Stomach (tissue), 9 donors: ENCODE data around the gene ZNF507. TPM values are rescaled to one million over a fixed set of nuclear protein-coding genes. Genes with fewer than 3 reads are reported as not detected.

Experiments
- DNase-seq, 2 donors: peaks; one replicate each; pipeline versions ENCODE4 v3.0.0 to v3.0.0-alpha.2; 2013 to 2019
- H3K27ac ChIP-seq, 5 donors: fragments of 200-600 bp in 4 of 5; sonication (generic) in 4 of 5; one replicate each; pipeline ENCODE4 v1.5.1; 2013 to 2019; ENCODE audit warnings: mild to moderate bottlenecking in 1 of 5, moderate library complexity in 1 of 5
- H3K27me3 ChIP-seq, 3 donors: fragments of 200-600 bp; sonication (generic); one replicate each; pipeline ENCODE4 v1.5.1; 2017 to 2019; ENCODE audit warnings: mixed run types in 1 of 3
- H3K36me3 ChIP-seq, 4 donors: fragments of 200-600 bp; sonication (generic); 1 replicate in 3 of 4; 2 replicates in 1 of 4; pipeline ENCODE4 v1.5.1; 2016 to 2019
- H3K4me1 ChIP-seq, 4 donors: fragments of 200-600 bp; sonication (generic); one replicate each; pipeline ENCODE4 v1.5.1; 2016 to 2019
- H3K4me3 ChIP-seq, 4 donors: fragments of 200-600 bp; sonication (generic) in 3 of 4; one replicate each; pipeline ENCODE4 v1.5.1; 2016 to 2019; ENCODE audit warnings: mild to moderate bottlenecking in 1 of 4
- H3K9me3 ChIP-seq, 4 donors: fragments of 200-600 bp; sonication (generic); one replicate each; pipeline ENCODE4 v1.5.1; 2016 to 2019
- EP300 ChIP-seq: sonication (generic); formaldehyde crosslinking; IDR thresholded peaks from one replicate; pipeline ENCODE4 v1.6.1; 2017; ENCODE audit warnings: antibody characterized with exemption
- POLR2A ChIP-seq, 4 donors: fragments of 450-650 bp; IDR thresholded peaks; one replicate each; pipeline ENCODE4 v1.6.1; 2016; ENCODE audit warnings: antibody characterized with exemption in 4 of 4, control low read depth in 2 of 4, mild to moderate bottlenecking in 1 of 4, moderate library complexity in 1 of 4
- POLR2AphosphoS5 ChIP-seq, 3 donors: sonication (generic); formaldehyde crosslinking; IDR thresholded peaks; one replicate each; pipeline ENCODE4 v1.6.1; 2016; ENCODE audit warnings: antibody characterized with exemption in 3 of 3
- WGBS, 5 donors: extraction: QIAGEN DNeasy Blood & Tissue Kit in 3 of 5; methylation state at CpG; one replicate each; pipeline versions ENCODE4 v1.1.5 to v1.1.7; 2013 to 2018; 5-methylcytosine and 5-hydroxymethylcytosine counted together
- intact Hi-C: fragments of 100-400 bp; cut with DNase I; formaldehyde crosslinking; loops from one replicate; pipeline ENCODE4 v1.15.1; 2023; ENCODE audit warnings: low total_unique reads
- polyA plus RNA-seq, 3 donors: library from polyadenylated mRNA; stranded (reverse); fragments of 200-250 nt; gene quantifications; one replicate each; pipeline ENCODE4 v1.2.3, GENCODE V29; 2013
- total RNA-seq, 5 donors: library from RNA; depleted of rRNA; stranded (reverse); fragments of >200 nt; gene quantifications; one replicate each; pipeline versions ENCODE4 v1.1.0 to v1.2.3, GENCODE V29; 2014 to 2016
- TF ChIP-seq, protein P1 (sequence below), 7 experiments: fragments of 450-650 bp in 4 of 7; fragments of 200-600 bp in 3 of 7; sonication (generic) in 3 of 7; IDR thresholded peaks; one replicate each; pipeline ENCODE4 v1.5.1; 2016 to 2019; ENCODE audit warnings: antibody characterized with exemption in 7 of 7, control low read depth in 2 of 7, mild to moderate bottlenecking in 1 of 7
- donor health status: healthy with polysubstance abuse.
- donor health status: Bipolar disorder and iron deficiency.
- donor health status: healthy.

The ZNF507 gene
- total and polyA plus RNA-seq, 8 donors: 2.8 to 76.5 (median 16.9) TPM

DNA sequence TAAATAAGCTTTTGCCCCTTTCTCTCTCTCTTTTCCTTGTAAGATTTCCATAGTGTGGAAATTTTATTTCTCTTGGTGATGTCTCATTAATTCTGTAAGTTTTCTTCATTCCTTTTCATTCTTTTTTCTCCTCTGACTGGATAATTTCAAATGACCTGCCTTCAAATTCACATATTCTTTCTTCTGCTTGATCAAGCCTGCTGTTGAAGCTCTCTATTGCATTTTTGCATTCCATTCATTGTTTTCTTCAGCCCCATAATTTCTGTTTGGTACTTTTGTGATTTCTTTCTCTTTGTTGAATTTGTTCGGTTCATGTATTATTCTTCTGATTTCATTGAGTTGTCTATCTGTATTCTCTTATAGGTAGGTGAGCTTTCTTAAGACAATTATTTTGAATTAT is 42.2 kb upstream of the ZNF507 start:
- no peak for DNase-seq
- WGBS, 5 donors: 86 to 94% (median 90%) methylated on average over 1 of the region's 1 CpG

DNA sequence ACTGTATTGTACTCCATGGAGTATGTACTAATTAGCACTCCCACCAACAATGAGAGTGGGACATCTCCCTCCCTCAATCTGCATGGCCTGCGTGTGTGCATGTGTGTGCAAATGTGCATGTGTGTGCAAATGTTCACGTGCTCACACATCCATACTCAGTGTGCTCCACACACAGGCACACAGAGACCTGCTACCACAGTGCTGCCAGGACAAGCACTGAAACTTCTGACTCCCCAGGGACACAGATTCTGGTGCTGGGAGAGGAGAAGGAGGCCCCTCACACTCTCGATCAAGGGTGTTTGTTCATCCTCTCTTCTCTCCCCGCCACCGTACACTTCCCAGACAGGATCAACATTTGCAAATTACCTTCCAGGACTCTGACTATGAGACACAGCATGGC is 37.8 kb upstream of the ZNF507 start:
- Histone ChIP-seq H3K9me3 (peaks cover 0 to 17% (median 12%) of the 10 kb centered on the region in 4 donors), H3K36me3 (no peaks in the 10 kb centered on the region), H3K27me3 (peaks cover 0 to 40% (median 6%) of the 10 kb centered on the region in 3 donors), H3K4me3 (no peak overlapping the region), H3K27ac (no peak overlapping the region), H3K4me1 (no peaks in the 10 kb centered on the region)
- 78 to 91% (median 84%) methylated on average over 5 of the region's 5 CpGs for WGBS, 5 donors
- TF ChIP-seq, protein P1, sequence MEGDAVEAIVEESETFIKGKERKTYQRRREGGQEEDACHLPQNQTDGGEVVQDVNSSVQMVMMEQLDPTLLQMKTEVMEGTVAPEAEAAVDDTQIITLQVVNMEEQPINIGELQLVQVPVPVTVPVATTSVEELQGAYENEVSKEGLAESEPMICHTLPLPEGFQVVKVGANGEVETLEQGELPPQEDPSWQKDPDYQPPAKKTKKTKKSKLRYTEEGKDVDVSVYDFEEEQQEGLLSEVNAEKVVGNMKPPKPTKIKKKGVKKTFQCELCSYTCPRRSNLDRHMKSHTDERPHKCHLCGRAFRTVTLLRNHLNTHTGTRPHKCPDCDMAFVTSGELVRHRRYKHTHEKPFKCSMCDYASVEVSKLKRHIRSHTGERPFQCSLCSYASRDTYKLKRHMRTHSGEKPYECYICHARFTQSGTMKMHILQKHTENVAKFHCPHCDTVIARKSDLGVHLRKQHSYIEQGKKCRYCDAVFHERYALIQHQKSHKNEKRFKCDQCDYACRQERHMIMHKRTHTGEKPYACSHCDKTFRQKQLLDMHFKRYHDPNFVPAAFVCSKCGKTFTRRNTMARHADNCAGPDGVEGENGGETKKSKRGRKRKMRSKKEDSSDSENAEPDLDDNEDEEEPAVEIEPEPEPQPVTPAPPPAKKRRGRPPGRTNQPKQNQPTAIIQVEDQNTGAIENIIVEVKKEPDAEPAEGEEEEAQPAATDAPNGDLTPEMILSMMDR (IDR thresholded peaks at IDR 0.05): no peak
- no peak for TF ChIP-seq POLR2AphosphoS5 (IDR thresholded peaks at IDR 0.05)
- TF ChIP-seq EP300: no peak
- no peak for TF ChIP-seq POLR2A (IDR thresholded peaks at IDR 0.05)
- no peak for DNase-seq
- intact Hi-C loops: no loop called here

More for the DNA sequence above, 42.2 kb upstream of the ZNF507 start:
- TF ChIP-seq POLR2A (IDR thresholded peaks at IDR 0.05) (no peak), POLR2AphosphoS5 (IDR thresholded peaks at IDR 0.05) (no peak), EP300 (no peak)
- TF ChIP-seq, protein P1 (IDR thresholded peaks at IDR 0.05): no peak
- Histone ChIP-seq H3K4me3 (no peak overlapping the region), H3K36me3 (no peaks in the 10 kb centered on the region), H3K9me3 (peaks cover 0 to 34% (median 21%) of the 10 kb centered on the region in 4 donors), H3K27ac (no peak overlapping the region), H3K27me3 (peaks cover 0 to 5% (median 0%) of the 10 kb centered on the region in 3 donors), H3K4me1 (no peaks in the 10 kb centered on the region)
- intact Hi-C loops: no loop called here

DNA sequence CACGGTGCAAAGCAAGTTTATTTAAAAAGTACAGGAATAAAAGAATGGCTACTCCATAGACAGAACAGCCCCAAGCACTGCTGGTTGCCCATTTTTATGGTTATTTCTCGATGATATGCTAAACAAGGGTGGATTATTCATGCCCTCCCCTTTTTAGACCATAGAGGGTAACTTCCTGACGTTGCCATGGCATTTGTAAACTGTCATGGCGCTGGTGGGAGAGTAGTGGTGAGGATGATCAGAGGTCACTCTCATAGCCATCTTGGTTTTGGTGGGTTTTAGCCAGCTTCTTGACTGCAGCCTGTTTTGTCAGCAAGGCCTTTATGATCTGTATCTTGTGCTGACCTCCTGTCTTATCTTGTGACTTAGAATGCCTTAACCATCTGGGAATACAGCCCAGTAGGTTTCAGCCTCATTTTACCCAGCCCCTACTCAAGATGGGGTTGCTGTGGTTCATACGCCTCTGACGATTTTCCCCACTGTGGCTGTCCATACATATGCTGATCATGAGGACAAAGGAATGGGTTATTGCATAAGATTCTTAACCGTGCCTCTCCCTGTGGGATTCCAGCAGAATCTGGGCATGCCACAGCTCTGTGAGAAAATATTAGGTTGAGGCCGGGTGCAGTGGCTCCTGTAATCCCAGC is 36.9 kb upstream of the ZNF507 start:
- 67 to 75% (median 70%) methylated on average over 8 of the region's 8 CpGs for WGBS, 5 donors
- Histone ChIP-seq H3K4me3 (no peak overlapping the region), H3K4me1 (no peaks in the 10 kb centered on the region), H3K27me3 (peaks cover 0 to 49% (median 6%) of the 10 kb centered on the region in 3 donors), H3K36me3 (no peaks in the 10 kb centered on the region), H3K9me3 (peaks cover 0 to 8% (median 3%) of the 10 kb centered on the region in 4 donors), H3K27ac (no peak overlapping the region)
- TF ChIP-seq, protein P1 (IDR thresholded peaks at IDR 0.05): no peak
- TF ChIP-seq POLR2AphosphoS5 (IDR thresholded peaks at IDR 0.05) (no peak), EP300 (no peak), POLR2A (IDR thresholded peaks at IDR 0.05) (no peak)
- intact Hi-C loops: no loop called here
- no peak for DNase-seq

- H3K27ac ChIP-seq: no peak overlapping the region
- no peak for DNase-seq
- intact Hi-C loops: no loop called here
Observed at GRCh38 chr19:32309711-32310390, 35.6 kb upstream of the ZNF507 start.

More at GRCh38 chr19:32309711-32310390, 35.6 kb upstream of the ZNF507 start:
- no peaks in the 10 kb centered on the region for H3K9me3 ChIP-seq
- 61 to 68% (median 64%) methylated on average over 29 of the region's 29 CpGs for WGBS, 5 donors
- H3K4me1 ChIP-seq: no peaks in the 10 kb centered on the region
- no peaks in the 10 kb centered on the region for H3K36me3 ChIP-seq
- no peak overlapping the region for H3K4me3 ChIP-seq
- peaks cover 0 to 47% (median 6%) of the 10 kb centered on the region in 3 donors for H3K27me3 ChIP-seq
- no peak for TF ChIP-seq POLR2AphosphoS5 (IDR thresholded peaks at IDR 0.05)
- no peak for TF ChIP-seq EP300
- TF ChIP-seq, protein P1 (IDR thresholded peaks at IDR 0.05): no peak
